Ovary (tissue), 9 donors: ENCODE measurements around the gene PARS2. TPM values are rescaled to one million over a fixed set of nuclear protein-coding genes. Genes with fewer than 3 reads are reported as not detected.

Experiments used
- DNase-seq, 5 donors: peaks; one replicate each; pipeline ENCODE4 v3.0.0-alpha.2; 2019 to 2020
- H3K27ac ChIP-seq, 2 donors: fragments of 200-600 bp; one replicate each; pipeline versions ENCODE4 v1.5.1 to v1.8.0; 2019 to 2022
- H3K27me3 ChIP-seq: fragments of 200-600 bp; one replicate; pipeline ENCODE4 v1.8.0; 2022
- H3K36me3 ChIP-seq: fragments of 200-600 bp; sonication (generic); one replicate; pipeline ENCODE4 v1.5.1; 2019
- H3K4me1 ChIP-seq: one replicate; pipeline ENCODE4 v1.8.1; 2013; ENCODE audit warnings: mild to moderate bottlenecking, moderate library complexity; ENCODE audit not compliant: insufficient read depth
- H3K4me3 ChIP-seq: fragments of 200-600 bp; sonication (generic); one replicate; pipeline ENCODE4 v1.5.1; 2017
- H3K9me3 ChIP-seq, 2 donors: fragments of 200-600 bp in 1 of 2; sonication (generic) in 1 of 2; one replicate each; pipeline versions ENCODE4 v1.5.1 to v1.8.1; 2013 to 2019; ENCODE audit warnings: mild to moderate bottlenecking in 1 of 2, moderate library complexity in 1 of 2
- EP300 ChIP-seq: sonication (generic); formaldehyde crosslinking; IDR thresholded peaks from one replicate; pipeline ENCODE4 v1.6.1; 2017; ENCODE audit warnings: antibody characterized with exemption
- POLR2A ChIP-seq: fragments of 450-650 bp; IDR thresholded peaks from one replicate; pipeline ENCODE4 v1.6.1; 2017; ENCODE audit warnings: antibody characterized with exemption, mild to moderate bottlenecking, moderate library complexity
- WGBS, 3 donors: extraction: QIAGEN DNeasy Blood & Tissue Kit in 1 of 3; methylation state at CpG; one replicate each; pipeline versions ENCODE4 v1.1.5 to v1.1.7; 2013 to 2017; 5-methylcytosine and 5-hydroxymethylcytosine counted together
- intact Hi-C, 4 donors: fragments of 100-400 bp; cut with DNase I; formaldehyde crosslinking; loops; one replicate each; pipeline versions ENCODE4 v1.11.0 to v1.15.1; 2022 to 2023
- polyA plus RNA-seq, 2 donors: library from polyadenylated mRNA; stranded (reverse); fragments of 200-250 nt in 1 of 2; fragments of 350-450 nt in 1 of 2; fragmentation: Illumina TruSeq in 1 of 2; extraction: RNeasy Lipid Tissue Mini Kit (QIAGEN cat#74804) in 1 of 2; gene quantifications; one replicate each; pipeline ENCODE4 v1.2.3, GENCODE V29; 2013 to 2014
- total RNA-seq, 7 donors: library from RNA; depleted of rRNA in 2 of 7; stranded (reverse); fragments of >200 nt in 2 of 7; fragmentation: NEBNext Ultra II Directional in 3 of 7; extraction: Animal tissue kit (Norgen Biotek cat#: 25700) in 3 of 7; gene quantifications; one replicate each; pipeline versions ENCODE4 v1.1.0 to v1.2.4, GENCODE V29; 2016 to 2023
- TF ChIP-seq, protein P1 (sequence below), 3 donors: fragments of 450-650 bp in 2 of 3; fragments of 200-600 bp in 1 of 3; IDR thresholded peaks; one replicate each; pipeline versions ENCODE4 v1.5.1 to v1.8.0; 2016 to 2022; ENCODE audit warnings: antibody characterized with exemption in 3 of 3, mild to moderate bottlenecking in 1 of 3
- donor health status: DM: no; HTN: no; CAD: no; lungs with moderate emphysema.
- donor health status: DM: no; HTN: no; CAD: no.
- donor health status: Bipolar disorder and iron deficiency.
- donor health status: DM: yes; HTN: yes; CAD: no.
- donor health status: DM: no; HTN: no; CAD: no.
- donor health status: DM: yes; HTN: yes; CAD: no.

Gene PARS2
- total and polyA plus RNA-seq, 9 donors = 3.2 to 9.6 (median 6.4) TPM

DNA sequence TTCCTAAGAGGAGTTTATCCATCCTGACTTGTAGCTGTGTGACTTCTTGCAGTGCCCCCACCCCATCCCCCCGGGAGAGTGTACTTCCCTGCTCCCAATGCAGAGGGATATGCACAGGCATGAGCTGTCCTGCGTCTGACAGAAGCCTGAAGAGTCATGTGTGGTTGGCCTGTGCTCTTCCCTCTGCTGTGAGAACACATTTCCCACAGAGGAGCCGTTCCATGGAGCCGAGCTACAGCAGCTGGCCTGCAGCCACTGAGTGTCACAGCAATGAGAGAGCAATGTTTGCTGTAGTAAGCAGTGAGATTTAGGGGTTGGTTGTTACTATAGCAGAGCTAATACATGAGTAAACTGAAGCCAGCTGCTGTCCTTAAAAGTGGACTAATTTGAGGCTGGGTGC, 22.0 kb downstream of the PARS2 start:
- Histone ChIP-seq H3K4me3 (no peak overlapping the region), H3K36me3 (no peaks in the 10 kb centered on the region), H3K27me3 (no peaks in the 10 kb centered on the region), H3K9me3 (no peaks in the 10 kb centered on the region), H3K4me1 (no peaks in the 10 kb centered on the region), H3K27ac (no peak overlapping the region)
- TF ChIP-seq POLR2A (no peak), EP300 (no peak)
- TF ChIP-seq, protein P1, sequence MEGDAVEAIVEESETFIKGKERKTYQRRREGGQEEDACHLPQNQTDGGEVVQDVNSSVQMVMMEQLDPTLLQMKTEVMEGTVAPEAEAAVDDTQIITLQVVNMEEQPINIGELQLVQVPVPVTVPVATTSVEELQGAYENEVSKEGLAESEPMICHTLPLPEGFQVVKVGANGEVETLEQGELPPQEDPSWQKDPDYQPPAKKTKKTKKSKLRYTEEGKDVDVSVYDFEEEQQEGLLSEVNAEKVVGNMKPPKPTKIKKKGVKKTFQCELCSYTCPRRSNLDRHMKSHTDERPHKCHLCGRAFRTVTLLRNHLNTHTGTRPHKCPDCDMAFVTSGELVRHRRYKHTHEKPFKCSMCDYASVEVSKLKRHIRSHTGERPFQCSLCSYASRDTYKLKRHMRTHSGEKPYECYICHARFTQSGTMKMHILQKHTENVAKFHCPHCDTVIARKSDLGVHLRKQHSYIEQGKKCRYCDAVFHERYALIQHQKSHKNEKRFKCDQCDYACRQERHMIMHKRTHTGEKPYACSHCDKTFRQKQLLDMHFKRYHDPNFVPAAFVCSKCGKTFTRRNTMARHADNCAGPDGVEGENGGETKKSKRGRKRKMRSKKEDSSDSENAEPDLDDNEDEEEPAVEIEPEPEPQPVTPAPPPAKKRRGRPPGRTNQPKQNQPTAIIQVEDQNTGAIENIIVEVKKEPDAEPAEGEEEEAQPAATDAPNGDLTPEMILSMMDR (IDR thresholded peaks at IDR 0.05) = no peak
- DNase-seq = no peak
- intact Hi-C loops = no loop called here
- WGBS, 3 donors = 50 to 60% (median 50%) methylated on average over 4 of the region's 4 CpGs

DNA sequence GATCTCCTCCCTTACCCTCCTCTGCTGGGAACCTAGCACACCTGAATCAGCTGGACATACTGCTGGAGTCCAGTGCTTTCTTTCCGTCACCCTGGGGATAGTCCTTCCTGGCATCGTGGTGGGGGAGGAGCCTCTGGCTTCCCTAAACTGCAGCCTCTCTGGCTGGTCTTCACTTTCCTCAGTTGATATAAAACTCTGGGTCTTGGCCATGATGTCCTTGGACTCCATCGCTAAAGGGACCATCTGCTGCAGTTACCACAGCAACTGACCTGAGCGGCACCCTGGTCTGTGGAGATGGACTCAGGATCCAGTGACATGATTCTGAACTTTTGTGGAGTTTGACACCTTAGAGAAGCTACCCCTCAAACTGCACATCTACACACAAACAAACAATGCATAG, 22.8 kb downstream of the PARS2 start:
- TF ChIP-seq EP300 (no peak), POLR2A (no peak)
- TF ChIP-seq, protein P1 (IDR thresholded peaks at IDR 0.05) = no peak
- no peaks in the 10 kb centered on the region for H3K9me3 ChIP-seq
- no peaks in the 10 kb centered on the region for H3K4me1 ChIP-seq
- no peak overlapping the region for H3K4me3 ChIP-seq
- 66 to 78% (median 71%) methylated on average over 4 of the region's 4 CpGs for WGBS, 3 donors
- H3K27ac ChIP-seq = no peak overlapping the region
- no peaks in the 10 kb centered on the region for H3K27me3 ChIP-seq
- intact Hi-C loops = no loop called here
- no peak for DNase-seq
- H3K36me3 ChIP-seq = no peaks in the 10 kb centered on the region

- TF ChIP-seq POLR2A (no peak), EP300 (no peak)
- TF ChIP-seq, protein P1 (IDR thresholded peaks at IDR 0.05) = no peak
- Histone ChIP-seq H3K4me1 (no peaks in the 10 kb centered on the region), H3K4me3 (no peak overlapping the region), H3K27ac (no peak overlapping the region), H3K36me3 (no peaks in the 10 kb centered on the region), H3K27me3 (no peaks in the 10 kb centered on the region), H3K9me3 (no peaks in the 10 kb centered on the region)
- 76 to 86% (median 80%) methylated on average over 6 of the region's 6 CpGs for WGBS, 3 donors
- DNase-seq = no peak
- intact Hi-C loops = no loop called here
Observed at GRCh38 chr1:54738244-54738643, 26.1 kb downstream of the PARS2 start.

- H3K9me3 ChIP-seq = no peaks in the 10 kb centered on the region
- TF ChIP-seq EP300 (no peak), POLR2A (no peak)
- TF ChIP-seq, protein P1 (IDR thresholded peaks at IDR 0.05) = no peak
- H3K36me3 ChIP-seq = no peaks in the 10 kb centered on the region
- no peak overlapping the region for H3K4me3 ChIP-seq
- H3K4me1 ChIP-seq = no peaks in the 10 kb centered on the region
- no peak overlapping the region for H3K27ac ChIP-seq
- 88 to 91% (median 90%) methylated on average over 5 of the region's 5 CpGs for WGBS, 3 donors
- H3K27me3 ChIP-seq = no peaks in the 10 kb centered on the region
- intact Hi-C loops = no loop called here
- no peak for DNase-seq
Observed at GRCh38 chr1:54736685-54737084, 27.6 kb downstream of the PARS2 start.

DNA sequence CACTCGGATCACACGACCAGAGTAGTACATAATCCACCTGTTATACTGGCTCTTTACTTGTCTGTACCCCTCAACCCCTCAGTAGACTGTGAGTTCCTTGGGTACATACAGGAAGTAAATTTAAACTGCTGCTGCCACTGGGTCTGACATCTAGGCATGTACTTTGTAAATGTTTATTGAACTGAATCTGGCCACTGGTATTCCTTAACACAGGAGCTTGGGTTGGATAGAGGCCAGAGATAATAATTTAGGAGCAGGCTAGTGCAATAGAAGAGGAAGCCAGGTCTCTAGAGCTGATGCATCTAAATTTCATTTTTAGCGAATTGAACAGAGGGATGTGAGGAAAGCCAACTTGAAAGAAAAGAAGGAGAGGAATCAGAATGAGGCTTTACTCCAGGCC, 36.3 kb downstream of the PARS2 start:
- DNase-seq = no peak
- no peaks in the 10 kb centered on the region for H3K9me3 ChIP-seq
- H3K27me3 ChIP-seq = no peaks in the 10 kb centered on the region
- 66 to 84% (median 68%) methylated on average over 3 of the region's 3 CpGs for WGBS, 3 donors
- no peaks in the 10 kb centered on the region for H3K4me1 ChIP-seq
- no peak overlapping the region for H3K27ac ChIP-seq
- H3K4me3 ChIP-seq = no peak overlapping the region
- TF ChIP-seq POLR2A (no peak), EP300 (no peak)
- TF ChIP-seq, protein P1 (IDR thresholded peaks at IDR 0.05) = no peak
- H3K36me3 ChIP-seq = no peaks in the 10 kb centered on the region
- intact Hi-C loops = no loop called here
